Measurements from ENCODE around the gene METRN. TPM values are rescaled to one million over a fixed set of nuclear protein-coding genes. Genes with fewer than 3 reads are reported as not detected.
A peak's percentile ranks its signal among the peaks of the same experiment; 100 is the strongest.

Gene METRN
- polyA plus RNA-seq, 3 donors, result 0.97 to 5.4 (median 1.7) TPM

- WGBS (ENCODE audit: insufficient coverage), result 78% methylated on average over 36 of the region's 57 CpGs
- Mint-ChIP-seq H3K36me3 (peaks cover 21 to 32% of the 10 kb centered on the region in 2 donors), H3K9me3 (peaks cover 0 to 5% (median 0%) of the 10 kb centered on the region in 7 donors), H3K4me1 (peaks cover 24% of the 10 kb centered on the region), H3K4me3 (peak overlapping the region in 1 of 2 donors; percentile 30), H3K27me3 (ENCODE audit: low read depth in 3 of 3) (peaks cover 21 to 38% (median 23%) of the 10 kb centered on the region in 3 donors), H3K27ac (no peak overlapping the region)
- no peak for TF ChIP-seq CTCF (IDR thresholded peaks at IDR 0.05)
- intact Hi-C loops (cut with micrococcal nuclease), result loop anchor here in 1 of 2 donors (2.0 kb wide), 1 partner anchor 15 kb away; no protein-coding TSS in a partner anchor
- no peak for DNase-seq
- Histone ChIP-seq H3K4me3 (replicated peaks in 1 of 3; ENCODE audit: low read depth in 2 of 3, low read length in 3 of 3) (no peak overlapping the region), H3K9me3 (replicated peaks in 1 of 2; ENCODE audit: control insufficient read depth in 1 of 2, insufficient read depth in 1 of 2, low read length in 2 of 2) (no peaks in the 10 kb centered on the region), H4K20me1 (ENCODE audit: insufficient read depth, low read length) (peaks cover 47% of the 10 kb centered on the region), H3K4me1 (ENCODE audit: control insufficient read depth in 1 of 2, insufficient read depth in 2 of 2, low read length in 2 of 2) (peaks cover 27 to 43% of the 10 kb centered on the region in 2 donors), H3K79me2 (ENCODE audit: insufficient read depth, low read length) (peaks cover 22% of the 10 kb centered on the region), H2AFZ (ENCODE audit: insufficient read depth, low read depth, low read length, poor library complexity, severe bottlenecking) (no peak overlapping the region), H3K27me3 (ENCODE audit: control insufficient read depth in 2 of 2, insufficient read depth in 2 of 2, low read length in 2 of 2) (peaks cover 3 to 30% of the 10 kb centered on the region in 2 donors), H3K36me3 (replicated peaks in 1 of 2; ENCODE audit: control insufficient read depth in 1 of 2, insufficient read depth in 2 of 2, low read length in 2 of 2) (peaks cover 23 to 30% of the 10 kb centered on the region in 2 donors), H3K4me2 (replicated peaks; ENCODE audit: extremely low read depth, low read length, poor library complexity, severe bottlenecking) (no peak overlapping the region), H3K27ac (ENCODE audit: low read depth in 1 of 2, low read length in 2 of 2) (no peak overlapping the region), H3K9ac (ENCODE audit: insufficient read depth, low read length, poor library complexity, severe bottlenecking) (no peak overlapping the region)
These were observed 37.4 kb upstream of the METRN start for GRCh38 chr16:677316-678190.

GRCh38 chr16:678209-678857 is 36.6 kb upstream of the METRN start:
- intact Hi-C loops (cut with micrococcal nuclease), result loop anchor here in 1 of 2 donors (2.0 kb wide), 1 partner anchor 16 kb away; no protein-coding TSS in a partner anchor
- peaks cover 0 to 5% (median 0%) of the 10 kb centered on the region in 7 donors for H3K9me3 Mint-ChIP-seq
- Histone ChIP-seq H3K9me3 (replicated peaks in 1 of 2; ENCODE audit: control insufficient read depth in 1 of 2, insufficient read depth in 1 of 2, low read length in 2 of 2) (no peaks in the 10 kb centered on the region), H2AFZ (ENCODE audit: insufficient read depth, low read depth, low read length, poor library complexity, severe bottlenecking) (no peak overlapping the region), H3K36me3 (replicated peaks in 1 of 2; ENCODE audit: control insufficient read depth in 1 of 2, insufficient read depth in 2 of 2, low read length in 2 of 2) (peaks cover 16 to 29% of the 10 kb centered on the region in 2 donors), H3K79me2 (ENCODE audit: insufficient read depth, low read length) (peaks cover 29% of the 10 kb centered on the region), H3K4me3 (replicated peaks in 1 of 3; ENCODE audit: low read depth in 2 of 3, low read length in 3 of 3) (no peak overlapping the region), H3K27ac (ENCODE audit: low read depth in 1 of 2, low read length in 2 of 2) (no peak overlapping the region), H3K27me3 (ENCODE audit: control insufficient read depth in 2 of 2, insufficient read depth in 2 of 2, low read length in 2 of 2) (peaks cover 3 to 30% of the 10 kb centered on the region in 2 donors), H3K4me2 (replicated peaks; ENCODE audit: extremely low read depth, low read length, poor library complexity, severe bottlenecking) (no peak overlapping the region), H3K4me1 (ENCODE audit: control insufficient read depth in 1 of 2, insufficient read depth in 2 of 2, low read length in 2 of 2) (peaks cover 33 to 50% of the 10 kb centered on the region in 2 donors), H3K9ac (ENCODE audit: insufficient read depth, low read length, poor library complexity, severe bottlenecking) (no peak overlapping the region), H4K20me1 (ENCODE audit: insufficient read depth, low read length) (peaks cover 47% of the 10 kb centered on the region)
- H3K27me3 Mint-ChIP-seq (ENCODE audit: low read depth in 3 of 3), result peaks cover 21 to 38% (median 23%) of the 10 kb centered on the region in 3 donors
- WGBS (ENCODE audit: insufficient coverage), result 88% methylated on average over 13 of the region's 21 CpGs
- no peak for DNase-seq
- H3K27ac Mint-ChIP-seq, result no peak overlapping the region
- TF ChIP-seq CTCF (IDR thresholded peaks at IDR 0.05), result no peak
- peaks cover 18 to 30% of the 10 kb centered on the region in 2 donors for H3K36me3 Mint-ChIP-seq
- H3K4me3 Mint-ChIP-seq, result no peak overlapping the region
- H3K4me1 Mint-ChIP-seq, result peaks cover 29% of the 10 kb centered on the region
